CD8-positive, alpha-beta memory T cell (primary cell): ENCODE results near the gene C1orf74. TPM values are rescaled to one million over a fixed set of nuclear protein-coding genes. Genes with fewer than 3 reads are reported as not detected.

Experiments used
- CTCF ChIA-PET: fragments of 350-600 bp; sonication (Branson Sonifier 250); formaldehyde crosslinking; loops from one replicate; lab custom pipeline; 2021; ENCODE audit warnings: antibody characterized with exemption; lab: Charles Lee
- POLR2A ChIA-PET: fragments of 350-600 bp; sonication (Branson Sonifier 250); formaldehyde crosslinking; loops from one replicate; lab custom pipeline; 2021; ENCODE audit warnings: antibody characterized with exemption; lab: Charles Lee
- DNase-seq, 5 donors: peaks; one replicate each; pipeline versions ENCODE4 v3.0.0 to v3.0.0-alpha.2; 2020 to 2022; ENCODE audit warnings: mixed read lengths in 1 of 5
- H3K27ac ChIP-seq: one replicate; pipeline ENCODE4 v1.7.0; 2013; ENCODE audit warnings: low read depth, mild to moderate bottlenecking, low read length, moderate library complexity
- H3K27me3 ChIP-seq: 2 replicates; pipeline ENCODE4 v1.7.0; 2013; ENCODE audit warnings: low read length, mild to moderate bottlenecking; ENCODE audit not compliant: insufficient read depth, poor library complexity, severe bottlenecking
- H3K36me3 ChIP-seq: 2 replicates; pipeline ENCODE4 v1.7.0; 2013; ENCODE audit warnings: mild to moderate bottlenecking, low read length, moderate library complexity; ENCODE audit not compliant: insufficient read depth
- H3K4me1 ChIP-seq: 2 replicates; pipeline ENCODE4 v1.7.0; 2013; ENCODE audit warnings: mild to moderate bottlenecking, low read length, moderate library complexity; ENCODE audit not compliant: insufficient read depth
- H3K4me3 ChIP-seq: 2 replicates; pipeline ENCODE4 v1.7.0; 2013; ENCODE audit warnings: mild to moderate bottlenecking, low read length
- H3K9me3 ChIP-seq: 2 replicates; pipeline ENCODE4 v1.7.0; 2013; ENCODE audit warnings: mild to moderate bottlenecking, low read length
- H3K27ac Mint-ChIP-seq, 8 donors: one replicate each; pipeline ENCODE4 v1.8.0; 2020 to 2021; ENCODE audit warnings: mixed read lengths in 8 of 8, mild to moderate bottlenecking in 6 of 8, inconsistent platforms in 3 of 8, moderate library complexity in 3 of 8
- H3K27me3 Mint-ChIP-seq, 2 donors: one replicate each; pipeline ENCODE4 v1.8.0; 2020 to 2021; ENCODE audit warnings: mixed read lengths in 2 of 2, mild to moderate bottlenecking in 1 of 2, moderate library complexity in 1 of 2
- H3K36me3 Mint-ChIP-seq, 3 donors: one replicate each; pipeline ENCODE4 v1.8.0; 2020 to 2021; ENCODE audit warnings: mixed read lengths in 3 of 3, inconsistent platforms in 1 of 3, mild to moderate bottlenecking in 1 of 3
- H3K4me1 Mint-ChIP-seq, 3 donors: one replicate each; pipeline ENCODE4 v1.8.0; 2020 to 2021; ENCODE audit warnings: mixed read lengths in 3 of 3, inconsistent platforms in 1 of 3, mild to moderate bottlenecking in 1 of 3
- H3K4me3 Mint-ChIP-seq, 7 donors: one replicate each; pipeline ENCODE4 v1.8.0; 2020 to 2021; ENCODE audit warnings: mixed read lengths in 7 of 7, mild to moderate bottlenecking in 6 of 7, moderate library complexity in 4 of 7, inconsistent platforms in 2 of 7
- H3K9me3 Mint-ChIP-seq, 5 donors: one replicate each; pipeline ENCODE4 v1.8.0; 2020 to 2022; ENCODE audit warnings: mixed read lengths in 5 of 5, mild to moderate bottlenecking in 3 of 5, moderate library complexity in 2 of 5, inconsistent platforms in 1 of 5
- polyA plus RNA-seq: library from polyadenylated mRNA; unstranded; fragments of 300-500 nt; fragmentation: Illumina TruSeq; gene quantifications from one replicate; pipeline ENCODE4 v1.2.3, GENCODE V29; 2021
- total RNA-seq, 2 experiments: library from RNA; stranded (reverse); gene quantifications; one replicate each; pipeline ENCODE4 v1.2.3, GENCODE V29; 2021

The C1orf74 gene
- total and polyA plus RNA-seq, 3 experiments from 2014 or later = 0.35 to 2.2 (median 2.2) TPM

- peak overlapping the region in 2 of 8 donors; percentile 14 to 44 for H3K27ac Mint-ChIP-seq
- ChIA-PET POLR2A (interaction anchor here (0.7 kb wide), 1 partner anchor 75 kb away, joined by 3 read pairs; no protein-coding TSS in a partner anchor), CTCF (interaction anchor here (17.1 kb wide), 1 partner anchor 19 kb away, joined by 255 read pairs; the partner anchor contains the start of gene TRAF3IP3)
- no peak overlapping the region for H3K4me3 Mint-ChIP-seq
- H3K9me3 Mint-ChIP-seq = no peaks in the 10 kb centered on the region
- DNase-seq = no peak
- no peaks in the 10 kb centered on the region for H3K36me3 ChIP-seq
- peaks cover 14 to 21% (median 15%) of the 10 kb centered on the region in 3 donors for H3K4me1 Mint-ChIP-seq
- peaks cover 13% of the 10 kb centered on the region for H3K4me1 ChIP-seq
- no peak overlapping the region for H3K27ac ChIP-seq
- no peak overlapping the region for H3K4me3 ChIP-seq
- peaks cover 0 to 7% (median 2%) of the 10 kb centered on the region in 3 donors for H3K36me3 Mint-ChIP-seq
- no peaks in the 10 kb centered on the region for H3K9me3 ChIP-seq
- no peaks in the 10 kb centered on the region for H3K27me3 ChIP-seq
- peaks cover 0 to 6% of the 10 kb centered on the region in 2 donors for H3K27me3 Mint-ChIP-seq
These were observed 41.2 kb downstream of the C1orf74 start for GRCh38 chr1:209743145-209743482.

GRCh38 chr1:209742409-209743144 is 41.8 kb downstream of the C1orf74 start:
- Histone ChIP-seq H3K27me3 (no peaks in the 10 kb centered on the region), H3K36me3 (no peaks in the 10 kb centered on the region), H3K9me3 (no peaks in the 10 kb centered on the region), H3K4me3 (no peak overlapping the region), H3K27ac (no peak overlapping the region), H3K4me1 (peaks cover 9% of the 10 kb centered on the region)
- Mint-ChIP-seq H3K27me3 (peaks cover 0 to 6% of the 10 kb centered on the region in 2 donors), H3K4me3 (no peak overlapping the region), H3K4me1 (peaks cover 9 to 16% (median 10%) of the 10 kb centered on the region in 3 donors), H3K36me3 (peaks cover 0 to 7% (median 2%) of the 10 kb centered on the region in 3 donors), H3K27ac (peak overlapping the region in 1 of 8 donors; percentile 14), H3K9me3 (no peaks in the 10 kb centered on the region)
- POLR2A ChIA-PET = interaction anchor here (0.7 kb wide), 1 partner anchor 75 kb away, joined by 3 read pairs; no protein-coding TSS in a partner anchor
- DNase-seq = no peak
- CTCF ChIA-PET = interaction anchor here (17.1 kb wide), 1 partner anchor 20 kb away, joined by 255 read pairs; the partner anchor contains the start of gene TRAF3IP3

GRCh38 chr1:209741889-209742288 is 42.5 kb downstream of the C1orf74 start:
- Histone ChIP-seq H3K9me3 (no peaks in the 10 kb centered on the region), H3K4me1 (peaks cover 2% of the 10 kb centered on the region), H3K27me3 (no peaks in the 10 kb centered on the region), H3K4me3 (no peak overlapping the region), H3K36me3 (no peaks in the 10 kb centered on the region), H3K27ac (no peak overlapping the region)
- DNase-seq = no peak
- H3K4me1 Mint-ChIP-seq = peaks cover 4 to 9% (median 5%) of the 10 kb centered on the region in 3 donors
- peak overlapping the region in 2 of 8 donors; percentile 18 to 71 for H3K27ac Mint-ChIP-seq
- peaks cover 0 to 7% (median 2%) of the 10 kb centered on the region in 3 donors for H3K36me3 Mint-ChIP-seq
- no peak overlapping the region for H3K4me3 Mint-ChIP-seq
- ChIA-PET CTCF (no interaction called here), POLR2A (no interaction called here)
- H3K27me3 Mint-ChIP-seq = peaks cover 0 to 6% of the 10 kb centered on the region in 2 donors
- no peaks in the 10 kb centered on the region for H3K9me3 Mint-ChIP-seq

- H3K27ac ChIP-seq = no peak overlapping the region
- Mint-ChIP-seq H3K4me3 (no peak overlapping the region), H3K36me3 (peaks cover 0 to 7% (median 2%) of the 10 kb centered on the region in 3 donors), H3K4me1 (peaks cover 4 to 5% (median 5%) of the 10 kb centered on the region in 3 donors), H3K27ac (peak overlapping the region in 2 of 8 donors; percentile 71 to 75), H3K27me3 (peaks cover 0 to 6% of the 10 kb centered on the region in 2 donors), H3K9me3 (no peaks in the 10 kb centered on the region)
- no peak overlapping the region for H3K4me3 ChIP-seq
- no peaks in the 10 kb centered on the region for H3K4me1 ChIP-seq
- no peaks in the 10 kb centered on the region for H3K9me3 ChIP-seq
- DNase-seq = no peak
- ChIA-PET POLR2A (no interaction called here), CTCF (no interaction called here)
- no peaks in the 10 kb centered on the region for H3K36me3 ChIP-seq
- no peaks in the 10 kb centered on the region for H3K27me3 ChIP-seq
These were observed 43.2 kb downstream of the C1orf74 start for GRCh38 chr1:209741193-209741592.

GRCh38 chr1:209738270-209738669 is 46.1 kb downstream of the C1orf74 start:
- Mint-ChIP-seq H3K9me3 (peaks cover 0 to 2% (median 0%) of the 10 kb centered on the region in 5 donors), H3K27ac (no peak overlapping the region), H3K4me3 (no peak overlapping the region), H3K4me1 (peaks cover 4 to 5% (median 4%) of the 10 kb centered on the region in 3 donors), H3K27me3 (peaks cover 0 to 6% of the 10 kb centered on the region in 2 donors), H3K36me3 (peaks cover 0 to 7% (median 0%) of the 10 kb centered on the region in 3 donors)
- ChIA-PET POLR2A (no interaction called here), CTCF (interaction anchor here (3.2 kb wide), 1 partner anchor 10 kb away, joined by 13 read pairs; no protein-coding TSS in a partner anchor)
- Histone ChIP-seq H3K27me3 (no peaks in the 10 kb centered on the region), H3K4me3 (no peak overlapping the region), H3K9me3 (no peaks in the 10 kb centered on the region), H3K27ac (no peak overlapping the region), H3K4me1 (no peaks in the 10 kb centered on the region), H3K36me3 (no peaks in the 10 kb centered on the region)
- DNase-seq = no peak

- H3K27ac ChIP-seq = no peak overlapping the region
- peaks cover 4 to 5% (median 4%) of the 10 kb centered on the region in 3 donors for H3K4me1 Mint-ChIP-seq
- peaks cover 0 to 6% of the 10 kb centered on the region in 2 donors for H3K27me3 Mint-ChIP-seq
- no peak overlapping the region for H3K4me3 Mint-ChIP-seq
- no peak overlapping the region for H3K4me3 ChIP-seq
- POLR2A ChIA-PET = no interaction called here
- no peaks in the 10 kb centered on the region for H3K27me3 ChIP-seq
- peaks cover 0 to 2% (median 0%) of the 10 kb centered on the region in 5 donors for H3K9me3 Mint-ChIP-seq
- peaks cover 0 to 12% (median 3%) of the 10 kb centered on the region in 3 donors for H3K36me3 Mint-ChIP-seq
- no peaks in the 10 kb centered on the region for H3K9me3 ChIP-seq
- no peak overlapping the region for H3K27ac Mint-ChIP-seq
- H3K4me1 ChIP-seq = no peaks in the 10 kb centered on the region
- CTCF ChIA-PET = interaction anchor here (0.7 to 3.2 kb wide), 2 partner anchors 11 to 20 kb away, joined by 3 to 13 read pairs; no protein-coding TSS in a partner anchor
- H3K36me3 ChIP-seq = no peaks in the 10 kb centered on the region
- DNase-seq = no peak
These were observed 47.2 kb downstream of the C1orf74 start for GRCh38 chr1:209737118-209737505.

GRCh38 chr1:209736490-209737117 is 47.8 kb downstream of the C1orf74 start:
- POLR2A ChIA-PET = no interaction called here
- H3K27ac Mint-ChIP-seq = no peak overlapping the region
- no peak overlapping the region for H3K4me3 Mint-ChIP-seq
- CTCF ChIA-PET = interaction anchor here (0.5 to 3.2 kb wide), 3 partner anchors 12 to 715 kb away, joined by 3 to 13 read pairs (median 4); no protein-coding TSS in a partner anchor
- peaks cover 0 to under 1% (median under 1%) of the 10 kb centered on the region in 3 donors for H3K4me1 Mint-ChIP-seq
- no peaks in the 10 kb centered on the region for H3K36me3 ChIP-seq
- no peaks in the 10 kb centered on the region for H3K27me3 ChIP-seq
- H3K9me3 Mint-ChIP-seq = peaks cover 0 to 2% (median 0%) of the 10 kb centered on the region in 5 donors
- H3K4me1 ChIP-seq = no peaks in the 10 kb centered on the region
- H3K36me3 Mint-ChIP-seq = peaks cover 0 to 10% (median 3%) of the 10 kb centered on the region in 3 donors
- H3K4me3 ChIP-seq = no peak overlapping the region
- peaks cover 0 to 6% of the 10 kb centered on the region in 2 donors for H3K27me3 Mint-ChIP-seq
- no peak for DNase-seq
- no peak overlapping the region for H3K27ac ChIP-seq
- no peaks in the 10 kb centered on the region for H3K9me3 ChIP-seq
